ENCODE data around the gene MYO5A. TPM values are rescaled to one million over a fixed set of nuclear protein-coding genes. Genes with fewer than 3 reads are reported as not detected.
A peak's percentile ranks its signal among the peaks of the same experiment; 100 is the strongest.
"Not testable (repeated sequence)": the region's sequence is repeated elsewhere in the genome, so short reads cannot be mapped to it uniquely, and the experiment has no call there.

The MYO5A gene
- total RNA-seq, 2 donors from 2014 or later, result 2.6 to 6.0 TPM

DNA sequence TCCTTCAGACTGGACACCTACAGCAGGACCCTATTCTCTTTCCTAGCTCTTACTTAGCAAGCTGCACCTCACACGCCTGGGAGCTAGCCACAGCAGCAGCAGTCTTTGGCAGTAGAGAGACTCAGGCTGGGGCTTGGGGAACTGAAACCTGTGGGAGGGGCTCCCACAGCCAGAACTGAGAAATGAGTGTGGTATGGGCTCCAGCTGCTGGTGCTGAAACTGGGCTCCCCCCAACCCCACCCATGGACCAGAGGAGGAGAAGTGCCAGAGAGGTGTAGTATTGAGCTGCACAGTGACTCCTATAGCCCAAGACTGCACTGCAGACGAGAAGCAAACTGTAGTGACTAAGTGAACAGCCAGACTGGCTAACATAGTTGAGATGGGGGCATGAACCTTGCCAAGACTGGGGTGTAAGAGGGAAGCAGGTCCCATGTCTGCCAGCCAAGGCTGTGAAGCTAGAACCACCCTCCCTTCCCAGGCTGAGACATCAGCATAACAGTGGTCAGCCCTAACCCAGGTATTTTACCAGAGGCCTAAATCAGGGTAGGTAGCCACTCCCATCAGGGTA is 62.5 kb downstream of the MYO5A start:
- H3K27ac ChIP-seq, result peak overlapping the region; percentile 15
- DNase-seq, result peak; percentile 38
- intact Hi-C loops (cut with DNase I), result no loop called here

GRCh38 chr15:52464478-52464877 is 64.2 kb downstream of the MYO5A start:
- TF ChIP-seq, protein P1, sequence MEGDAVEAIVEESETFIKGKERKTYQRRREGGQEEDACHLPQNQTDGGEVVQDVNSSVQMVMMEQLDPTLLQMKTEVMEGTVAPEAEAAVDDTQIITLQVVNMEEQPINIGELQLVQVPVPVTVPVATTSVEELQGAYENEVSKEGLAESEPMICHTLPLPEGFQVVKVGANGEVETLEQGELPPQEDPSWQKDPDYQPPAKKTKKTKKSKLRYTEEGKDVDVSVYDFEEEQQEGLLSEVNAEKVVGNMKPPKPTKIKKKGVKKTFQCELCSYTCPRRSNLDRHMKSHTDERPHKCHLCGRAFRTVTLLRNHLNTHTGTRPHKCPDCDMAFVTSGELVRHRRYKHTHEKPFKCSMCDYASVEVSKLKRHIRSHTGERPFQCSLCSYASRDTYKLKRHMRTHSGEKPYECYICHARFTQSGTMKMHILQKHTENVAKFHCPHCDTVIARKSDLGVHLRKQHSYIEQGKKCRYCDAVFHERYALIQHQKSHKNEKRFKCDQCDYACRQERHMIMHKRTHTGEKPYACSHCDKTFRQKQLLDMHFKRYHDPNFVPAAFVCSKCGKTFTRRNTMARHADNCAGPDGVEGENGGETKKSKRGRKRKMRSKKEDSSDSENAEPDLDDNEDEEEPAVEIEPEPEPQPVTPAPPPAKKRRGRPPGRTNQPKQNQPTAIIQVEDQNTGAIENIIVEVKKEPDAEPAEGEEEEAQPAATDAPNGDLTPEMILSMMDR (IDR thresholded peaks at IDR 0.05), result no peak
- no peak overlapping the region for H3K4me3 ChIP-seq

More for the DNA sequence above, 62.5 kb downstream of the MYO5A start:
- Histone ChIP-seq H3K9ac (ENCODE audit: low read depth in 2 of 2, low read length in 2 of 2) (no peak overlapping the region), H3K9me3 (no peaks in the 10 kb centered on the region), H3K36me3 (no peaks in the 10 kb centered on the region), H3K27me3 (no peaks in the 10 kb centered on the region), H3K4me3 (no peak overlapping the region), H3K4me1 (no peaks in the 10 kb centered on the region)
- TF ChIP-seq, protein P1 (IDR thresholded peaks at IDR 0.05), result no peak

DNA sequence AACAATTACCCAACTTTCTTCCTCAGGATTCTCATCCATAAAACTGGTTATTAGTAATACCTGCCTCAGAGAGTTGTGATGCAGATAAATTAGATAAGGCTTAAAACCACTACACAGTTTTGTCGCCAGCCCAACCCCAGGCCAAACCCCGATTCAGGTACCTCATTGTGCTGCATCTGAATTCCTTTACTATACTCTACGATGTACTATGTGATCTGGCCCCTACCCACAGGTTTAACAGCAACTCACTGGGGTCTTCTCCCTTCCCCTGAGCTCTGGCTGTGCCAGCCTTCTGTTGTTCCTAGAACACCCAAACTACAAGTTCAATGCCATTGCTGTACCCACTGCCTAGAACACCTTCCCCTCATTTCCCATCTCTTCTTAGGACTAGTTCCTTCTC is 64.6 kb downstream of the MYO5A start:
- no peaks in the 10 kb centered on the region for H3K4me1 ChIP-seq
- no peaks in the 10 kb centered on the region for H3K9me3 ChIP-seq
- DNase-seq, result no peak
- H3K27ac ChIP-seq, result no peak overlapping the region
- no peaks in the 10 kb centered on the region for H3K27me3 ChIP-seq
- no peak overlapping the region for H3K9ac ChIP-seq (ENCODE audit: low read depth in 2 of 2, low read length in 2 of 2)
- intact Hi-C loops (cut with DNase I), result no loop called here
- H3K4me3 ChIP-seq, result no peak overlapping the region
- H3K36me3 ChIP-seq, result no peaks in the 10 kb centered on the region
- TF ChIP-seq, protein P1 (IDR thresholded peaks at IDR 0.05), result no peak

More at GRCh38 chr15:52464478-52464877, 64.2 kb downstream of the MYO5A start:
- DNase-seq, result no peak
- intact Hi-C loops (cut with DNase I), result no loop called here
- Histone ChIP-seq H3K27ac (peak overlapping the region; percentile 15), H3K4me1 (no peaks in the 10 kb centered on the region), H3K9me3 (no peaks in the 10 kb centered on the region), H3K9ac (ENCODE audit: low read depth in 2 of 2, low read length in 2 of 2) (no peak overlapping the region), H3K27me3 (no peaks in the 10 kb centered on the region), H3K36me3 (no peaks in the 10 kb centered on the region)

DNA sequence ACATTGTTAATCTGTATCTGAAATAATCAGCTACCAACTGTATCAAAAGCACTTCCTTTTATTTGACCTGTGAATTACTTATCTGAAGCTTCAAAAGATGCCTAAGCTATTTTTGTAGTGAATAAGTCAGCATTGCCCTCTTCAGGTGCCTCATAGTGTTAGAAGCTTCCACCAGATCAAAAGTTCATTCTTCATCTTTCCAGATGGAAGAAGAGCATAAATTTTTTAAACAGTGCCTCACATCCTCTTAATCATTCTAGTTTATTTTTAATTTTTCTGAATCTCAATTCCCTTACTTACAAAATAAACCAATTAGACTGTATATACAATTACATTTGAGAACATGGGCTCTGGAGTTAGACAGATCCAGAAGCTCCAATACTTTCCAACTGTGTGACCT is 65.0 kb downstream of the MYO5A start:
- Histone ChIP-seq H3K9ac (ENCODE audit: low read depth in 2 of 2, low read length in 2 of 2) (peak overlapping the region in 1 of 2 donors; percentile 35), H3K27me3 (no peaks in the 10 kb centered on the region), H3K4me3 (no peak overlapping the region), H3K4me1 (no peaks in the 10 kb centered on the region), H3K36me3 (no peaks in the 10 kb centered on the region), H3K27ac (no peak overlapping the region), H3K9me3 (no peaks in the 10 kb centered on the region)
- intact Hi-C loops (cut with DNase I), result no loop called here
- DNase-seq, result no peak
- TF ChIP-seq, protein P1 (IDR thresholded peaks at IDR 0.05), result no peak

DNA sequence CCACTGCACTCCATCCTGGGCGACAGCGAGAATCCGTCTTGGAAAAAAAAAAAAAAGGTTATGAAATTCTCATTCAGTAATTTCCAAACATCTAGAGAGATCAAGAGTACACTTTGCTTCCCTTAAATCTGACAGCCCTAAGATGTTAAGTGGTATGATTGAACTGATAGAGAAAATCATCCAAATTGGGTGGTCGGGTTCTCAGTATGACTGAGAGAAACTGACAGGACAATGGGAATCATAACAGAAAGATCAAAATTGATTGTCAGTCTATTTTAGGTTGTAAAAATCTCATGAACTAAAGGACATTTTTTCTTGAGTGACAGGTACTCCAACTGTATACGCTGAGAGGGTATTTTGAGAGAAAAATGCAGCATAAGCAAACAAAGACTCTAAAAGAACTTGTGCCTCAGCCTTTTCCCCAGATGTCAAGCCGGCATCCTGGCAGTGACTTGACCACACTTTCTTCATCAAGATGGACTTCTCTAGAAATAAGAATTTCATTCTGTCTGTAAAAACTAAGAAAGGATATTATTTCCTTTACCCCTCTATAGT is 65.8 kb downstream of the MYO5A start:
- Histone ChIP-seq H3K27ac (no peak overlapping the region), H3K36me3 (no peaks in the 10 kb centered on the region), H3K9me3 (no peaks in the 10 kb centered on the region), H3K4me3 (no peak overlapping the region), H3K9ac (ENCODE audit: low read depth in 2 of 2, low read length in 2 of 2) (no peak overlapping the region), H3K27me3 (no peaks in the 10 kb centered on the region), H3K4me1 (no peaks in the 10 kb centered on the region)
- intact Hi-C loops (cut with DNase I), result no loop called here
- DNase-seq, result no peak
- TF ChIP-seq, protein P1 (IDR thresholded peaks at IDR 0.05), result no peak

- H3K9ac ChIP-seq (ENCODE audit: low read depth in 2 of 2, low read length in 2 of 2); H3K9me3 ChIP-seq; H3K27ac ChIP-seq; H3K36me3 ChIP-seq; H3K27me3 ChIP-seq; H3K4me1 ChIP-seq; intact Hi-C loops (cut with DNase I); H3K4me3 ChIP-seq; DNase-seq: not testable (repeated sequence)
Measured at GRCh38 chr15:52459701-52460100, 69.0 kb downstream of the MYO5A start.

- DNase-seq; H3K4me3 ChIP-seq; H3K36me3 ChIP-seq; H3K4me1 ChIP-seq; H3K9ac ChIP-seq (ENCODE audit: low read depth in 2 of 2, low read length in 2 of 2); H3K27me3 ChIP-seq; H3K9me3 ChIP-seq; intact Hi-C loops (cut with DNase I); H3K27ac ChIP-seq: not testable (repeated sequence)
Measured at GRCh38 chr15:52459265-52459664, 69.4 kb downstream of the MYO5A start.
